ENCODE measurements around the gene COX6A1. TPM values are rescaled to one million over a fixed set of nuclear protein-coding genes. Genes with fewer than 3 reads are reported as not detected.
"Not testable (repeated sequence)": the region's sequence is repeated elsewhere in the genome, so short reads cannot be mapped to it uniquely, and the experiment has no call there.

COX6A1 gene
- total RNA-seq, 1 donor from 2014 or later = 367 TPM

DNA sequence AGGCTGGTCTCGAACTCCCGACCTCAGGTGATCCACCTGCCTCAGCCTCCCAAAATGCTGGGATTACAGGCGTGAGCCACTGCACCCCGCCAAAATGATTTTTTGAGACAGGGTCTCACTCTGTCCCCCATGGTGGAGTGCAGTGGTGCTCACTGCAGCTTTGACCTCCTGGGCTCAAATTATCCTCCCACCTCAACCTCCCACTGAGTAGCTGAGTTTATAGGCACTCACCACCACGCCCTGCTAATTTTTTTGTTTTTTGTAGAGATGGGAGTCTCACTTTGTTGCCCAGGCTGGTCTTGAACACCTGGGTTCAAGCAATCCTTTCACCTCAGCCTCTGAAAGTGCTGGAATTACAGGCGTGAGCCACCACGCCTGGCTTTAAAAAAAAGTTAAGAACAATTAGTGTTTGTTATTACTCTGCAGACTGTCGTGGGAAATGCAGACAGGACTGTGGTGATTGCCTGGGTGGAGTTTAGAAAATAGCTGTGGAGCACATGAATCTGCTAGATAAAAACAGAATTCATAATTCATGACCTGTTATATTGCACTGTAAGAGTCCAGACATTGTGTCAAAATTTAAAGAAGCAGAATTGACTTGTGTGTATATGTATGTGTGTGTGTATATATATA lies 9.2 kb upstream of the COX6A1 start:
- no peak for DNase-seq

- DNase-seq = no peak
Observed at GRCh38 chr12:120429368-120429767, 8.5 kb upstream of the COX6A1 start.

DNA sequence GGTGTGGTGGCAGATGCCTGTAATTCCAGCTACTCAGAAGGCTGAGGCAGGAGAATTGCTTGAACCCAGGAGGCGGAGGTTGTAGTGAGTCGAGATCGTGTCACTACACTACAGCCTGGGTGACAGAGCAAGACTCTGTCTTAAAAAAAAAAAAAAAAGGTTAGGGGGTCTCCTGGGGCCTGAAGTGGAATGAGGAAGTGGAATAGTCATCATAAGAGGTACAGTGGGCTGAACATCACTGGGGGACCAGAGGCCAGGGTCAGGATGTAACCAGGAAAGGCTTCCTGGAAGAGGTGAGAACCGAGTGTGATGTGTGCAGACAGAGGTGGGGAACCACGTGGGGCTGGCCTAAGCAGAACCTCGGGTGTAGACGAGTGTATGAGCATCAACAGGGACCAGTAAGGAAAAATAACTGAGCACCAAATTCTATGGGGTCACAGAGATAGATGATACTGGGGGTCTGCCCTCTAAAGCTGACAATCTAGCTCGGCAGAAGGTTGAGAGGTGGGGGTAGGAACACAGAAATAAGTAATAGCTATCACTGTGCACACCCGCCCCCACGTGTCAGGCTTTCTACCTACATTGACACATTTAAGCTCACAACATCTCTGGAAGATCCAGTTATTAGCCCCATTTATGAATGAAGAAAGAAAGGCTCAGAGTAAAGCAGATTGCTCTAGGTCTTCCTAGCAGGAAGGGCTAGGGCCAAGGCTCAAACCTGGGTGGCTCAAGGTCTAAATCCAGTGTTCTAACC lies 5.0 kb upstream of the COX6A1 start:
- DNase-seq = no peak

DNA sequence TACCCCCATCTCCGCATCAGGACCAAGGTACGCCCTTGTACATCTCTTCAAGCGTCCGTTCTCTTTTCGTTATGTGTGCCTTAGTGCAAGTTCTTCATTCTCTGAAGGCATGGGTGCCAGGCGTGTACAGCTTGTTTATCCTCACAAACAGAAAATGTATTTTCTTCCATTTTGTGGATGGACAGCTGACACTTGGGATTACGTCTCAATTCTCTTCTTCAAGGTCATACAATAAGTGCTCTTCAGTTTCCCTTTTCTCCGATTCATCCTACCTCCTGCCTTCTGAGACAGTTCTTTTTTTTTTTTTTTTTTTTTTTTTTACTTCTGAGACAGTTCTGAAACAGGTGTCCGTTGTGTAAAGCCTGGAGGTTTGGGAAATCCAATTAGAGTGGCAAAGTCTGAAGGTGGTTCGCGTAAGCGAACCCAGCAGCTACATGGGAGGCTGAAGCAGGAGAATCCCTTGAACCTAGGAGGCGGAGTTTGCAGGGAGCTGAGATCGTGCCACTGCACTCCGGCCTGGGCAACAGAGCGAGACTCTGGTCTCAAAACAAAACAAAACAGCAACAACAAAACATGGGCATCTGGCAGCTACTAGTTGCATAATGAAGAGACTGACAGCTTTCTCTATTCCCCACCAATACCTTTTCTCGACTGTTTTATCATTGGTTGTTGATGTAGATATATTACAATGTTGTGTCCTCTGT lies 734 bp downstream of the COX6A1 start:
- DNase-seq = no peak

- DNase-seq = no peak
Observed at GRCh38 chr12:120439646-120440247, 1.8 kb downstream of the COX6A1 start.

- DNase-seq = no peak
Observed at GRCh38 chr12:120444676-120445075, 6.8 kb downstream of the COX6A1 start.

DNA sequence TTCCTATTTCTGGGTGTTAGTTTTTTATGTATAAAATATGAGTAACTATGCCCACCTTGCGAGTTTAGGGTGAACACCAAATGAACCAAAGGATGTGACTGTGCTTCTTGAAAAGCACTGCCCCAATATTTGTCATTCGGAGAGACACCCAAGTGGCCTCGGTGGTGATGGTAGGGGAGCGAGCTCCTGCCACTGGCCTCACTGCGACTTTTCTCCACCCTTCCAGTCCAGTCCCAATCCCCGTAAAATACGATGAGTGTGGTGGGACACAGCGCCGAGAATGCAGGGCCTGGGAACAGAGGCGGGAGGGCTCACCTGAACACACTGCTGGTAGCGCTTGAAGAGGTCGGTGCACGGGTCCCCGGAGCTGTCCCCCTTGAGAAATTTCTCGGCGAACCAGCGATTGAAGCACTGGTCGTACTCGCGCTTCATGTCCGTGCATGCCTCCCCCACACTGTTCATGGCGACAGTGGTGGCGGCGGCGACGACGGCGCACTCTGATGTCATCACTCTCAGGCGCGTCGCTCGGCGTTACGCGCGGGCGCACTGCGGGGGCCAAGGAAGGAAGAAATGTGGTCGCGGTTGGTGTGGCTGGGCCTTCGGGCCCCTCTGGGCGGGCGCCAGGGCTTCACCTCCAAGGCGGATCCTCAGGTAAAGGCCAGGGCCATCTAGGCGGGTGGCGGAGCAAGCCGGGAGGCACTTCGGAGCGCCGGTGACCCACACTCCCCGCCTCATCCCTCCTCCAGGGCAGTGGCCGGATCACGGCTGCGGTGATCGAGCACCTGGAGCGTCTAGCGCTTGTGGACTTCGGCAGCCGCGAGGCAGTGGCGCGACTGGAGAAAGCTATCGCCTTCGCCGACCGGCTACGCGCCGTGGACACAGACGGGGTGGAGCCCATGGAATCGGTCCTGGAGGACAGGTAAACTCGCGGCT lies 8.3 kb downstream of the COX6A1 start, which contains the start of the genes GATC and TRIAP1:
Gene GATC, plus strand, starts transcription at position 534 of the 933 bp plus-strand sequence. Its CDS starts 37 bp downstream, at position 571.
Gene TRIAP1, minus strand, starts transcription at position 474 of the 933 bp plus-strand sequence. Its CDS starts 12 bp downstream, at position 462.
- peak; percentile 79 for DNase-seq

GRCh38 chr12:120446844-120447178 lies 8.9 kb downstream of the COX6A1 start:
- DNase-seq = not testable (repeated sequence)

DNA sequence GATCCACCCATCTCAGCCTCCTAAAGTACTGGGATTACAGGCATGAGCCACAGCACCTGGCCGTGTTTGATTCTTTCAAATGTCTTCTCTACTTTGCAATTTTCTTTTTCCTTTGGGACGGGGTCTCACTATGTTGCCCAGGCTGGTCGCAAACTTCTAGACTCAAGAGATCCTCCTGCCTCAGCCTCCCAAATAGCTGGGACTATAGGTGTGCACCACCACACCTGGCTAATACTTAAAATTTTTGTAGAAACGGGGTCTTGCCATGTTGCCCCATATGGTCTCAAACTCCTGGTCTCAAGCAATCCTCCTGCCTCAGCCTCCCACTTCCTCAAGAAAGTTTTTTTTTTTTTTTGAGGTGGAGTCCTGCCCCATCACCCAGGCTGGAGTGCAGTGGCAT lies 10.1 kb downstream of the COX6A1 start:
- no peak for DNase-seq

- not testable (repeated sequence) for DNase-seq
Observed at GRCh38 chr12:120452524-120452923, 14.6 kb downstream of the COX6A1 start.

- no peak for DNase-seq
Observed at GRCh38 chr12:120453060-120453750, 15.3 kb downstream of the COX6A1 start.

GRCh38 chr12:120453977-120454376 lies 16.1 kb downstream of the COX6A1 start:
- DNase-seq = no peak

DNA sequence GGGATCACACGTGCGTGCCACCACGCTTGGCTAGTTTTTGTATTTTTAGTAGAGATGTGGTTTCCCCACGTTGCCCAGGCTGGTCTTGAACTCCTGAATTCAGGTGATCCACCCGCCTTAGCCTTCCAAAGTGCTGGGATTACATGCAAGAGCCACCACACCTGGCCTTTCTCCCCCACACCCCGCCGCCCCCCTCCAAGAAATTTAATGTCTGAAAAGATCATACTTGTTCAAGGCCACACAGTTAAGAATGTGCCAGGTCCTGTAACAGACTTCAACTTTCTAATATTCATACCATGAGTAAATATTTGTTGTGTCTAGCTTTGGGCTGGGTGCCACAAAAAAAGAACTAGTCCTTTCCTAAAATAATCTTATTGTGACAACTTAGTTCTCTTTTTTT lies 17.4 kb downstream of the COX6A1 start:
- DNase-seq = no peak

GRCh38 chr12:120457133-120457532 lies 19.2 kb downstream of the COX6A1 start:
- DNase-seq = no peak

GRCh38 chr12:120460157-120460556 lies 22.2 kb downstream of the COX6A1 start:
- DNase-seq = no peak

- DNase-seq = no peak
Observed at GRCh38 chr12:120462099-120462640, 24.3 kb downstream of the COX6A1 start.

DNA sequence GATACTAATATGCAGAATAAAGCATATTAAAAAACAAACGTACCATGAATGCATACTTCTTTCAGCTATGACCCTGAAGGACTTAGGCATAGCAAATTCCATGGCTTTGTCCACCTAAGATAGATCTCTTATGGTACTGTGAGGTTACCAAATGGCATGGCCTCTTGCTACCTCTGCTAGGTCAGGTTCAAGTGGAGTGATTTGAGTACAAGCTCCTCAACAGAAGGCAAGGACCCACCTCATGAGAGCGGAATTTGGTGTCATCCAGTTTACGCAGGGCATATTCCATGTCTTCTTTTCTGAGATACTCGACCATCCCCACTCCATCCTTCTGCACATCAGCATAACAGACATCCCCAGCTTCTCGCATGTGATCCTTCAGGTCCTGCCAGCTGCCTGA lies 25.8 kb downstream of the COX6A1 start:
- DNase-seq = no peak

DNA sequence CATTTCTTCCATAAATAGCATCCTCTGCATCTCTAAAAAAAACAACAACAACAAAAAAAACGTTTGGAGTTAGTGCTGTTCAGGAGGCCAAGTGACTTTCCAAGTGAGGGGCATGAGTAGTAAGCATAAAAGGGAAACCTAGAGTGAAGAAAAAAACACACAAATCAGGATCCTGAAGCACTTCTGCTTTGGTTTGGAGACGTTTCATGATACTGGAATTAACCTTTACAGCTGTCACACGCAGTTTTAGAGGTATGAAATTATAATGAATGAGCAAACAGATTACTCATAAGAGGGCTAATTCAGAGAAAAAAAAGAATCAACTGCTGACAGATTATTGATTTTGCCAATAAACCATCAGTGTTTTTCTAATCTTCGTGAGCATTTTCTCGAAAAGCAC lies 27.8 kb downstream of the COX6A1 start:
- no peak for DNase-seq

GRCh38 chr12:120466560-120467315 lies 28.8 kb downstream of the COX6A1 start:
- no peak for DNase-seq

DNA sequence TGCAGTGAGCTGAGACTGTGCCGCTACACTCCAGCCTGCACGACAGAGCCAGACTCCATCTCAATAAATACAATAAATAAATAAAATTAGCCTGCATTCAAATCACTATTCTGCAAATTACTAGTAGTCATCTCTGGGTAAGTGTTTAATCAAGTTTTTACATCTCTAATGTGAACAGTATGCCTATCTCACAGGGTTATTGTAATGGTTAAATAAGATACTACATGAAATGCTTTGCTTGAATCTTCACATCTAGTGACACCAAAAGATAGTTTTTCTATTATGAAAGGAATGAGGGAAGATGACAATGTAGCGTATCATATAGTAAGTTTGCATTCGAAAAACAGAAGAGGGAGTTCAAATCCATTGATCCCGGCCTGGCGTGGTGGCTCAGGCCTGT lies 29.5 kb downstream of the COX6A1 start:
- no peak for DNase-seq

Data from occipital lobe (tissue), 2 donors.